HG02798 (cell line): ENCODE data around the gene LTA.
"Not testable (repeated sequence)": the region's sequence is repeated elsewhere in the genome, so short reads cannot be mapped to it uniquely, and the experiment has no call there.

Experiments
- ATAC-seq: cut with Tn5 transposase; IDR thresholded peaks from one replicate; pipeline ENCODE4 v1.9.1; 2021; ENCODE audit warnings: mild to moderate bottlenecking; ENCODE audit not compliant: unreplicated experiment, poor library complexity

Gene LTA

GRCh38 chr6:31586008-31586407, 13.9 kb downstream of the LTA start, which contains the start of gene LST1:
Gene LST1 (plus strand): TSS chr6:31586277. CDS start chr6:31587300, 1,023 bp downstream.
- ATAC-seq, result no peak

GRCh38 chr6:31586599-31587281, 14.7 kb downstream of the LTA start:
- ATAC-seq, result no peak

DNA sequence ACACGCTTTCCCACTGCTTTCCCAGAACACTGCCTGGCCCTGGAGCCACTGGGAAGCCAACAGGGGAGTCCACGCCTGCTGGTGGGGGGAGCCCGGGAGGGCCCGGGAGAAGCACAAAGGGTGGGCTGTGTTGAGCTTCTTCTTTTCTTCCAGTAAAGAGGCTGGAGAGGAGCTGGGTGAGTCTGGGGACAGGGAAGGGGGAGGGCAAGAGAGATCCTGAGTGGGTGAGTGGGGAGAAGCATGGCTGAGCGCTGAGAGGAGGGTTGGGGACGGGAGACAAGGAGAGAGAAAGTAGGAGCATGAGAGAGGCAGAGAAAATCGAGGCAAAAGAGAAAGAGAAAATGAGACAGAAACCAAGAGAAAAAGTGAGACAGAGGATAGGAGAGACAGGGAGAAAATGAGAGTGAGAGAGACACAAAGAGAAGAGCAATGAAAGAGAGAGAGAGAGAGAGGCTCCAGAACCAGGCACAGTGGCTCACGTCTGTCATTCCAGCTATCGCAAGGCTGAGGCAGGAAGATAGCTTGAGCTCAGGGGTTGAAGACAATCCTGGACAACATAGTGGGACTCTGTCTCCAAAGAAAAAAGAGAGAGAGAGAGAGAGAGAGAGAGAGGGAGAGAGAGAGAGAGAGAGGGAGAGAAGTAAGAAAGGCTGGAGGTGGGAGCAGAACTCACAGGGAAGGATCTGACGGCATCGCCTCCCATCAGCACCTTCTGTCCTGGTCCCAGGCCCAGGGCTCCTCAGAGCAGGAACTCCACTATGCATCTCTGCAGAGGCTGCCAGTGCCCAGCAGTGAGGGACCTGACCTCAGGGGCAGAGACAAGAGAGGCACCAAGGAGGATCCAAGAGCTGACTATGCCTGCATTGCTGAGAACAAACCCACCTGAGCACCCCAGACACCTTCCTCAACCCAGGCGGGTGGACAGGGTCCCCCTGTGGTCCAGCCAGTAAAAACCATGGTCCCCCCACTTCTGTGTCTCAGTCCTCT, 16.0 kb downstream of the LTA start:
- ATAC-seq, result no peak

DNA sequence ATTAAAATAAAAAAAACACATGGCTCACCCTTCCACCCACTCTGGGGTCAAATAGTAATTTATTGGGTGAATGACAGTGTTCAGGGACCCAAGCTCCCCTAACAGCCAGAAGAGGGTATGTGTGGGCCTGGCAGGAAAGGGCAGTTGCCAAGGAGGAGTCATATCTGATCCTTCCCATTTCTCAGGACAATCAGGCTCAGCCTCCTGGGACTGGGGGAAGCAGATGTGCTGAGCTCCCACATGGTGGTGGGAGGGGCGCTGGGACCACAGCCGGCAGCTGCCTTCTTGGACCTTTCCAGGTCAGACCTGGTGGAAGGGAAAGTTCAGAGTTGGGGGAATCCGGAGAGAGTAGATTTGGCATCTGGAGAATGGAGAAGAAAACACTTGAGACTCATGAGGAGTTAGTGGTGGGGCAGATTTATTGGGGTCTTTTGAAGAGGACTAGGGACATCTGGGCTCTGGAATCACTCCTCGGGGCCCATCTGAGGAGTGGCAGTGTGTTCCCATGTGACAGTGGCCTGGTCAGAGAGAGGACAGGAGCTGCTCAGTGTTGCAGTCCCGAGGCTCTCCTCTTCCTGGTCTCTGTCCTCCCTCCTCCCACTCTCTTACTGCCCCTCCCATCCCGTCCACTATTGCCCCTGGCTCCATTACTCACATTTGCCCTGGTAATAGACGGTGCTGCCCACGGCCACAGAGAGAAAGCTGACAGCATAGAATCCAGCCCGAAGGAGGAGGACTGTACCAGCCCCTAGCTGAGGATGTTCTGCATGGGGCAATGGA, 17.0 kb downstream of the LTA start:
- no peak for ATAC-seq

DNA sequence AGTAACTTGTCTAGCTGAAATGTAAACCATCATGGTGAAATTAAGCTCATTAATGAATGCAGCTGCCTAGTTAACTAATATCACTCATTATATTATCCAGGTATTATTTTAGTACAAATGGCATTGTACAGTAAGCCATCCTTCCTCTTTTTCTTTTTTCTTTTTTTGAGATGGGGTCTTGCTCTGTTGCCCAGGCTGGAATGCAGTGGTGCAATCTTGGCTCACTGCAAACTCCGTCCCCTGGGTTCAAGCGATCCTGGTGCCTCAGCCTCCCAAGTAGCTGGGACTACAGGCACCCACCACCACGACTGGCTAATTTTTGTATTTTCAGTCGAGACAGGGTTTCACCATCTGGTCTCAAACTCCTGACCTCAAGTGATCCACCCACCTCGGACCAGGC, 18.6 kb downstream of the LTA start:
- not testable (repeated sequence) for ATAC-seq

DNA sequence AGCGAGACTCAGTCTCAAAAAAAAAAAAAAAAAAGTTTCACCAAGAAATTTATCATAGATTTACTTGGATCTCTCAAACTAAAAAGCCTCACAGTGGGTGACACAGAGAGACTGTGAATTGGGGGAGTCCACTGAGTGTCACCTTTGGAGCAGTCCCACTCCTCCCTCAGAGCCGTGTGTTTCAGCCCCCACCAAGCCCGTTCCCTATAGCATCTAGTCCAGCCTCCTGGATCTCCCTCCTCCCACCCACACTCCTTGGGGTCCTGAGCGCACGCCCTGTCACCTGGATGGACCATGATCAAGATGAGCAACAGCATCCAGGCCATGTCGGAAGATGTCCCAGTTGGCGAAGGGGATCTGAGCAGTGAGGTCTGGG, 20.3 kb downstream of the LTA start:
- peak; percentile 18 for ATAC-seq

DNA sequence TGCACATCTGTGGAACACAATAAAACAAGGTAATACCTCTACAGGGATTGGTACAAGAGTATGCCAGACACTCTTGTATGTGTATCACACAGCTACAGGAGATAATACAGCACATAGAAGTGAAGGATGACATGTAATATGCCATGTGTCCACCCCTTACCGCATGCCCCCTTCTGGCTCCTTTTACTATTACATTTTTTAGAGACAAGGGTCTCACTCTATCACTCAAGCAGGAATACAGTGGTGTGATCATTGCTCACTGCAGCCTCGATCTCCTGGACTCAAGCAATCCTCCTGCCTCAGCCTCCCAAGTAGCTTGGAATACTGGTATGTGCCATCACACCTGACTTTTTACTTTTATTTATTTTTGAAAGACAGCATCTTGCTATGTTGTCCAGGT, 24.9 kb downstream of the LTA start:
- ATAC-seq, result peak; percentile 38

GRCh38 chr6:31607317-31607716, 35.2 kb downstream of the LTA start:
- no peak for ATAC-seq

DNA sequence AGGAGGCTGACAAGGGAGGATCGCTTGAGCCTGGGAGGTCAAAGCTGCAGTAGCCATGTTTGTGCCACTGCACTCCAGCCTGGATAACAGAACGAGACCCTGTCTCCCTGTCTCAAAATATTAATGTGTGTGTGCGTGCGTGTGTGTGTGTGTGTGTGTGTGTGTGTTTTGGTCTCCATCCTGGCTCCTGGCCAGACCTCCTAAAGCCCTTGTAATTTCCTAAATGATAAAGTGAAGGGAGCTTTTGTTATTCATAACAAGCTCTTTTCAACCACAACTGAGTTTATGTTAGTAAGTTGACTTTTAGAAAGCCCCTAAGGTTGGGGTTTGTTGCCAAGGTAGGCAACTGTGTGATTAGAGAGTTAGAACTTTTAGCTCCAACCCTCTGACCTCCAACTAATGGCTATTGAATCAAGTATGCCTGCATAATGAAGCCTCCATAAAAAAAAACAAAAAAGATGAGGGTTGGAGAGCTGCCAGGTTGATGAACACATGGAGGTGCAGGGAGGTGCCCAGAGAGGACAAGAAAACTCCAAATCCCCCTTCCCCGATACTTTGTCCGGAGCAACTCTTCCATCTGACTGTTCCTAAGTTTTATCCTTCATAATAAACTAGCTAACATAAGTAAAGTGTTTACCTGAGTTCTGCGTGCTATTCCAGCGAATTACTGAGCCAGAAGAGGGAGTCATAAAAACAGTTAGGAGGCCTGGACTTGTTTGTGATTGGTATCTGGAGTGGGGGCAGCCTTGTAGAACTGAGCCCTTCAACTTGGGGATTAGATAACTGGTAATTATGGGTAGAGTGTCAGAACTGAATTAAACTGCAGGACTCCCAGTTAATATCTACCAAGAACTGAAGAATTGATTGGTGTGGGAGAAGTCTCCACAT, 37.7 kb downstream of the LTA start:
- ATAC-seq, result no peak

GRCh38 chr6:31610968-31611367, 38.9 kb downstream of the LTA start:
- ATAC-seq, result no peak

DNA sequence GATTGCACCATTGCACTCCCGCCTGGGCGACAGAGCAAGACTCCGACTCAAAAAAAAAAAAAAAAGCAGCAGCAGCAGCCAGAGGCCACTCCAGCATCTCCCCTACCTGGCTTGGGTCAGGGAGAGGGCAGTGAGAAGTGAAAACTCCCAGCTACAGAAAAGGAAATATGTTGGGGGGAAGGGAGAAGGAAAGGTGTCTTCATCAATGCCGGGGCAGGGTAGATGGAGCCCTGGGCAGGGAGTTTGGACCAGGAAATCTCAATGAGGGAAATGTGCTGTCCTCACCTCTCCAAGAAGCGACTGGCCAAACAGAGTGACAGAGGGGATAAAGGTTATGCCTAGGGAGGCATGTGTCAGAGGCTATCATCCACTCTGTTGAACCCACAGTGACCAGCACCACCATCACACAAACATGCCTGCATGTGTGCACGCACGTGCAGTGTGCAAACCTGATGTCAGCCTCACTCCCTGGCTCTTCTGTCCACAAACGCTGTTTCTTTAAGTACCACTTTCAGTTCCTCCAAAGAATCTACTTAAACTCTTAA, 42.1 kb downstream of the LTA start:
- ATAC-seq, result peak; percentile 62

GRCh38 chr6:31614684-31615578, 42.8 kb downstream of the LTA start, which contains the start of gene AIF1:
Gene AIF1 (plus strand): TSS chr6:31615234. CDS start chr6:31615330, 96 bp downstream.
- ATAC-seq, result no peak

DNA sequence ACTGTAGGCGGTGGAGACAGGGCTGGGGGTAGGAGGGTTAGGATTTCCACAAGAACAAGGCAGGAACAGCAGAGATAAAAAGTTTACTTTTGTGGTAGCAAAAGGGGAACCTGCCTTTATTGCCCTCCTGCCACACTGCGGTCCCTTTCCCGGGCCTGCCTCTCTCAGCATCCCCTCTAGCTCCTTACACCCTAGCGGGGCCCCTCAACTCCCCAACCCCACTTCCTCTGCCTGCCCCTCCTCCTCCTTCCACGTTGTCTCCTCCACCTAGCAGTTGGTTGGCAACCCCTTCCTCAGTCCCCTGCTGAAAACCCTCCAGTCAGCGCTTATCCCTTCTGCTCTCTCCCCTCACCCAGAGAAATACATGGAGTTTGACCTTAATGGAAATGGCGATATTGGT, 43.7 kb downstream of the LTA start:
- ATAC-seq, result no peak

DNA sequence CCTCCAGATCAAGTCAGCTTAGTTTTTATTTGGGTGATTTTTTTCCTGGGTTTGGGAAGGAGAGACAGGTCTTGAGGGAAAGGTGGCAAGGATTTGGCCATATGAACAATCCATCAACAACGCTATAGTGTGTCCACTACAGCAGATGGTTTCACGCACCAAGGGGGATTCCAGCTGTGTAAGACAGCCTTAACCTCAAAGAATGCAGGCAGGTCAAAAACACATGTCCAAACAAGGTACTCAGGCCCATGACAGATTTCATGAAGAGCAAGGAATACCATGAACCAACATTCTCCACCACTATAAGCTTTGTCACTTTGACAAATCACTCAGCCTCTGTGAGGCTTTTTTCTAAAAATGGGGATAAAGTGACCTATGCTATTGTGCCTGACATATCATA, 44.9 kb downstream of the LTA start:
- no peak for ATAC-seq

GRCh38 chr6:31619805-31620585, 47.9 kb downstream of the LTA start:
- peak; percentile 86 for ATAC-seq

- ATAC-seq, result peak; percentile 67
These were observed 48.7 kb downstream of the LTA start, which contains the start of gene PRRC2A for GRCh38 chr6:31620586-31621319. Gene PRRC2A (plus strand): TSS chr6:31620715. CDS start chr6:31622790, 2,075 bp downstream.
